Cardiac fibroblast (primary cell): ENCODE data around the gene BRSK2.

Source experiments
- DNase-seq, 2 donors: peaks; one replicate each; pipeline versions ENCODE4 v3.0.0 to v3.0.0-alpha.2; 2010; ENCODE audit warnings: low read depth in 2 of 2
- H3K4me3 ChIP-seq, 2 donors: replicated peaks in 1 of 2; 1 replicate in 1 of 2; 2 replicates in 1 of 2; pipeline ENCODE4 v1.5.1; 2011; ENCODE audit warnings: low read depth in 2 of 2, low read length in 2 of 2, mild to moderate bottlenecking in 2 of 2, moderate library complexity in 1 of 2
- CTCF ChIP-seq: IDR thresholded peaks from one replicate; pipeline ENCODE4 v1.5.1; 2011; ENCODE audit warnings: low read depth, mild to moderate bottlenecking, low read length, inconsistent platforms

Gene BRSK2

GRCh38 chr11:1371836-1372465, 17.8 kb upstream of the BRSK2 start:
- DNase-seq: no peak
- no peak for TF ChIP-seq CTCF
- no peak overlapping the region for H3K4me3 ChIP-seq

GRCh38 chr11:1372660-1373059, 17.1 kb upstream of the BRSK2 start:
- DNase-seq: no peak
- TF ChIP-seq CTCF: no peak
- no peak overlapping the region for H3K4me3 ChIP-seq

GRCh38 chr11:1373536-1374214, 16.1 kb upstream of the BRSK2 start:
- TF ChIP-seq CTCF: no peak

GRCh38 chr11:1375161-1375954, 14.4 kb upstream of the BRSK2 start:
- DNase-seq: no peak
- TF ChIP-seq CTCF: no peak
- no peak overlapping the region for H3K4me3 ChIP-seq

More at GRCh38 chr11:1373536-1374214, 16.1 kb upstream of the BRSK2 start:
- no peak overlapping the region for H3K4me3 ChIP-seq
- DNase-seq: no peak

- DNase-seq: no peak
- H3K4me3 ChIP-seq: no peak overlapping the region
- TF ChIP-seq CTCF: no peak
Measured at GRCh38 chr11:1375955-1376258, 13.8 kb upstream of the BRSK2 start.

- no peak overlapping the region for H3K4me3 ChIP-seq
- DNase-seq: no peak
- no peak for TF ChIP-seq CTCF
Measured at GRCh38 chr11:1377231-1377780, 12.4 kb upstream of the BRSK2 start.
